ENCODE data around the gene USP26.
A peak's percentile ranks its signal among the peaks of the same experiment; 100 is the strongest.
"Not testable (repeated sequence)": the region's sequence is repeated elsewhere in the genome, so short reads cannot be mapped to it uniquely, and the experiment has no call there.

Gene USP26, protein sequence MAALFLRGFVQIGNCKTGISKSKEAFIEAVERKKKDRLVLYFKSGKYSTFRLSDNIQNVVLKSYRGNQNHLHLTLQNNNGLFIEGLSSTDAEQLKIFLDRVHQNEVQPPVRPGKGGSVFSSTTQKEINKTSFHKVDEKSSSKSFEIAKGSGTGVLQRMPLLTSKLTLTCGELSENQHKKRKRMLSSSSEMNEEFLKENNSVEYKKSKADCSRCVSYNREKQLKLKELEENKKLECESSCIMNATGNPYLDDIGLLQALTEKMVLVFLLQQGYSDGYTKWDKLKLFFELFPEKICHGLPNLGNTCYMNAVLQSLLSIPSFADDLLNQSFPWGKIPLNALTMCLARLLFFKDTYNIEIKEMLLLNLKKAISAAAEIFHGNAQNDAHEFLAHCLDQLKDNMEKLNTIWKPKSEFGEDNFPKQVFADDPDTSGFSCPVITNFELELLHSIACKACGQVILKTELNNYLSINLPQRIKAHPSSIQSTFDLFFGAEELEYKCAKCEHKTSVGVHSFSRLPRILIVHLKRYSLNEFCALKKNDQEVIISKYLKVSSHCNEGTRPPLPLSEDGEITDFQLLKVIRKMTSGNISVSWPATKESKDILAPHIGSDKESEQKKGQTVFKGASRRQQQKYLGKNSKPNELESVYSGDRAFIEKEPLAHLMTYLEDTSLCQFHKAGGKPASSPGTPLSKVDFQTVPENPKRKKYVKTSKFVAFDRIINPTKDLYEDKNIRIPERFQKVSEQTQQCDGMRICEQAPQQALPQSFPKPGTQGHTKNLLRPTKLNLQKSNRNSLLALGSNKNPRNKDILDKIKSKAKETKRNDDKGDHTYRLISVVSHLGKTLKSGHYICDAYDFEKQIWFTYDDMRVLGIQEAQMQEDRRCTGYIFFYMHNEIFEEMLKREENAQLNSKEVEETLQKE

GRCh38 chrX:133097031-133097430, at the start of gene USP26:
USP26 (minus strand) TSS chrX:133097109; CDS start chrX:133028220, 68,889 bp downstream.
- FAIRE-seq (no peak), DNase-seq (ENCODE audit: low spot score) (no peak)

DNA sequence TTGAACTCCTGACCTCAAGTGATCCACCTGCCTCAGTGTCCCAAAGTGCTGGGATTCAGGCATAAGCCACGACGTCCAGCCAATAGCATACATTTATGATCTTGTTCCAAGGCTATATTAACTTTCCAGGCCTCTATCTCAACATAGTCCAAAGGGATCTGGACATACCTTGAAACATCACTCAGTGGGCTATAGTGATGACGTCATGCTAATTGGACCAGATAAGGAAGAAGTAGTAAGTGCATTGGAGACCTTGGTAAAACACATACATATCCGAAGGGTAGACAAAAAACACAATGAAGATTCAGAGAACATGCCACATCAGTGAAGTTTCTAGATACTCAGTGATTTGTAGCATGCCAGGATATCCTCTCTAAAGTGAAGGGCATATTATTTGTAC, 37.4 kb upstream of the USP26 start:
- DNase-seq (ENCODE audit: low spot score) (no peak), FAIRE-seq (no peak)

- no peak for FAIRE-seq
- DNase-seq (ENCODE audit: low spot score) = no peak
These were observed 23.5 kb upstream of the USP26 start for GRCh38 chrX:133120406-133120805.

DNA sequence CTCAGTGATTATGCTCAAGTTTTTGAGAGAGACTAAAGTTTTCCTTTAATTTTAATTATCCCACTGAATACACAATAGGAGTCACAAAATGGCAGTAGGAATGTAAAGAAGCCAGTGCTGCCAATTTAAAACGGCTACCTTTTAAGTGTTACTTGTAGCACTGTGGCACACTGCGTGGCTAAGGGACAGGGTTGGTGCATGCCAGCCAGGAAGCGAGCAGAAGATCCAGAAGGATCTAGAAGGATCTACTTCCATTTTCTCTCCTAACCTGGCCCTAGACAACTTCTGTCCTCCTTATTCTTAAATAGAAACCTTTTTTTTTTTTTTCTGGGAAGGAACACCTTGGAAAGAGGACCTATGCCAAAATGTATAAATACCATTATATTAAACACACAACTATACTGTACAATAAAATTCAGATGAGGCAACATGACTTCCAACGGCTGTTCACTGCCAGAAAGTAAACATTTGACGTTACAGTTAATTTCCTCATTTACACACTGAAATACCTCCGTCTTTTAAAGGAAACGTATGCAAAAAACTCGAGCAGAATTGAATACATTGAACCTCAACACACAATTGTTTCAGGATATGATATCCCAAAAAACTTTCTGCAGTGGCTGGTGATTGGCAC, 2.7 kb downstream of the USP26 start:
- no peak for FAIRE-seq
- no peak for DNase-seq (ENCODE audit: low spot score)

DNA sequence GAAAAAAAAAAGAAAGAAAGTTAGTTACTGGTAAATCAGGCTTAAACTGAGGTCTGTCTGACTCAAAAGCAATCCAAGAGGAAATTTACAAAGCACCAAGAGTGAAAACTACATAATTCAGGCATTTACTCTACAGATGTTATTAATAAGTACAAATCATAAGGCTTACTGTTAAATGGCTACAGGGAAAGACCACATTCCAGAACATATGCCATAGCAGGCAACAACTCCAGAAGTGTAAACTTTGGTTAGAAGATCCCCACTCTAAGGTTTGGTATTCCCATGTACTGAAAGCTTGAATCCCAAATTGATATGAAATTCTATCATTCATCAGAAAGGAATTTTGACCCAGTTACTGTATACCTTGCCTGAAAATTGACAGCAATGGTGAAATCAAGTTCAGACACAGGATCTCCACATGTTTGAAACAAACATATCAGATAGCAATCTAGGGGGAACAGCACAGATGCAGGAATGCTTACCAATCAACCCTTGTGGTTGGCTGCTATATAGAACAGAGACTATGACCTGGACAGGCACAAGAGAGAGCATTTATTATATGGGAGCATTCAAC, 6.6 kb downstream of the USP26 start:
- no peak for DNase-seq (ENCODE audit: low spot score)

GRCh38 chrX:133089411-133089810, 7.5 kb downstream of the USP26 start:
- FAIRE-seq = no peak
- DNase-seq (ENCODE audit: low spot score) = no peak

More for the DNA sequence above, 6.6 kb downstream of the USP26 start:
- no peak for FAIRE-seq

GRCh38 chrX:133085785-133086184, 11.1 kb downstream of the USP26 start:
- peak; percentile 35 for FAIRE-seq
- peak; percentile 5 for DNase-seq (ENCODE audit: low spot score)

DNA sequence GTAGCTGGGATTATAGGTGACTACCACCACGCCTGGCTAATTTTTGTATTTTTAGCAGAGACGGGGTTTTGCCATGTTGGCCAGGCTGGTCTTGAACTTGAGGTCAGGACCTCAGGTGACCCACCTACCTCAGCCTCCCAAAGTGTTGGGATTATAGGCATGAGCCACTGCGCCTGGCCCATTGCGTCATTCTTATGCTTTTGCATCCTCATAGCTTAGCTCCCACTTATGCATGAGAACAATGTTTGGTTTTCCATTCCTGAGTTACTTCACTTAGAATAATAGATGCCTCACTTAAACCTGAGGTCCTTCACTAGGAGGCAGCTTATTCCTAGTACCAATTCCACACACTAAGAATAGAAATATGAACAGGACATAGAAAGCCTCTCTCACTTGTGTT, 11.9 kb downstream of the USP26 start:
- DNase-seq (ENCODE audit: low spot score); FAIRE-seq: not testable (repeated sequence)

DNA sequence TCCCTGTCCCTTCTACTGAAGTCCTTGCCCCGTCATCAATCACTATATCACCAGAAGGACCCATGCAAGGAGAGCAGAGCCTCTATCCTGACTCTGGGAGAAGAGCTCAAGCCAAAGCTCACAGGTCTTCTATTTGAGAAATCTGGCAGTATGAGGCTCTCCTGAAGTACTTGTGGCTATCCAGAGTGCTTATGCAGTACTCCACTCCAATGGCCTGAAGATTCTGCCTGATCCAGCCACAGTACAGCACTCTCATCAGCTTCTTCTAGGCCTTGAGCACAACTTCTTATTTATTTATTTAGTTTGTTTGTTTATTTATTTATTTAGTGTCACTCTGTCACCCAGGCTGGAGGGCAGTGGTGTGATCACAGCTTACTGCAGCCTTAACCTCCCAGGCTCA, 13.0 kb downstream of the USP26 start:
- DNase-seq (ENCODE audit: low spot score) (no peak), FAIRE-seq (no peak)

GRCh38 chrX:133081990-133082389, 14.9 kb downstream of the USP26 start:
- FAIRE-seq (no peak), DNase-seq (ENCODE audit: low spot score) (no peak)

GRCh38 chrX:133077856-133078255, 19.1 kb downstream of the USP26 start:
- not testable (repeated sequence) for FAIRE-seq; DNase-seq (ENCODE audit: low spot score)

- FAIRE-seq (no peak), DNase-seq (ENCODE audit: low spot score) (no peak)
These were observed 24.3 kb downstream of the USP26 start for GRCh38 chrX:133072566-133072965.

DNA sequence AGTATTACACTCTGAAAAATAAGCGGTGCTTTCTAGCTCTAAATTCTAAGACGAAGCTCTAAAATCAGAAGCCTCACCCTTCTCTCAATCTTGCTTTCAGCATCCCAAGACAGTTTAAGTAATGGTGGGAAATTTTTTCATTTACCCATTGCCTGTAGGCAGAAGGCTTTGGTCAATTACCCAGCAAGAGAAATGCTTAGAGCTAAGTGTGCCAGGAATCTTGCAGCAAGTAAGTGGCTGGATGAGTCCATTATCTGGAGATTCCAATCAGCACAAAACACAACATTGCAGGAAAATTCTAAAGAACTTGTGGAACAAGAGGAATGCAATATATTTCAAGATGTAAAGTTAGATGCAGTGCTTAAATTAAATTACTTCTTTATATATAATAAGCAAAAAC, 28.4 kb downstream of the USP26 start:
- DNase-seq (ENCODE audit: low spot score) (no peak), FAIRE-seq (no peak)

DNA sequence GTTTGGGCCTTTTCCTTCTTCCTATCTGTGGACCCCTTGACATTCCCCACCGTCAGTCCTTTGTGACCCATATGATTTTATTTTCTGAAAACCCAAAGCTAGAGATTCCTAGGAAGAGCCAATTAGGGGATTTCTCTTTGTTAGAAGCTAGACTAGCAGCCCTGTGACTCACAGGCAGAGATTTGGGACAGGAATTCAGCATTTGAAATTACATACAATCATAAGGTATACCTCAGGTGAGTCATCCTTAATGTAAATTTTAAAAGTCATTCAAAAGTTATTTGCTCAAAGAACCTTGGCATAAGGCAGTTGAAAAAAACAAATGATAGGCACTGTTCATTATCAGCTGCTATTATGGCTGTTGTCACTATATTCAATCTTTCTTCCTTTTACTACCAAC, 40.6 kb downstream of the USP26 start:
- DNase-seq (ENCODE audit: low spot score) (peak; percentile 8), FAIRE-seq (peak; percentile 77)

- FAIRE-seq (peak; percentile 66), DNase-seq (ENCODE audit: low spot score) (peak; percentile 10)
These were observed 42.0 kb downstream of the USP26 start for GRCh38 chrX:133054761-133055405.

DNA sequence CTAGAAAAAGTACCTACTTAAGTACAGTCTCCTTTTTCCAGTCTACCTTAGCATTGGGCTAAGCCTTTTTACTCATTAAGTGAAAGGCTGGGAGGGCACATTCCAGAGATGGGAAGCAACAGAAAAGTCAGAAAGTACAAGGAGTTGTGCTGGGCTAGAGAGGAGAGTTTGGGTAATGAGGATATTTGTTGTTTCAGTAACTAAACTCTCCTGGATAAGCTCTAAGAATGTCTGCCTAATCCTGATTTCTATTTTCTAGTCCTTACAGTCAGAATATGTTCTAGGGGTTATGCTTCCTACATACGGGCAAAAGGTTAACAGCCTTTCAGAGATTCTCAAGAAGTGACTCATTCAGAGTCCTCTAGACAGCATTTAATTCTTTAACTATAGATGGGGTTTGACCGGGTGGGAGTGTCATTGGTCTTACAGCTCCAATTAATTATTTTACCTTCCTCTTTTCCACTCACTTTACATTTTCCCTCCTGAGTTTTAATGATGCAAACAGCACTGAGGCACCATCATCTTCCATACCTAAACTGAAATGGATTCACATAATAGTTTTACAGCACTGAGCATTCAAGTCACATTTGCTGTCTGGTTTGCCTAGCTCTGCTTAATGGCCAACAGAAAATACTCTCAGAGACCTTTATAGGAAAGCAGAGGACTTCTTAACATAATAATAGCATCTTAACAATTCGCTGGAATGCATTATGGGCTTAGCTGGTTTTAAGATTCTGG, 42.9 kb downstream of the USP26 start:
- DNase-seq (ENCODE audit: low spot score) = peak; percentile 63
- FAIRE-seq = peak; percentile 90

GRCh38 chrX:133048751-133049150, 48.2 kb downstream of the USP26 start:
- DNase-seq (ENCODE audit: low spot score) (no peak), FAIRE-seq (no peak)

DNA sequence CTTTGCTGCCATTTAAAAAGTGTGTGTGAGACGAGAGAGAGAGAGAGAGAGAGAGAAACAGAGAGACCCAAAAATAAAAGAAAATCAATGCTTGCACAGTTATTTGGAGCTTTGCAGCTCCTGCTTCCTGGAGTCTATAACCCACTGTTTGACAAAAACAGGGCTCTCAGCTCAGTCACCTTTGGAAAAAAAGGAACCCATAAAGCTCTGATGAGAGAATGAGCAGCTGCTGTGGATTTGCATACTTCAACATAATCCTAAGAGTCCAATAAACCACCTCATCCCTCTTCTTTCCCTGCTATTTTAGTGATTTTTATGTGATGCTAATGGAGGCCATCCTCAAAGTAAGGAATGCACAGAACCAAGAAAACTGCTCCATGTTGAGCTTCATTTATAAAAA, 50.3 kb downstream of the USP26 start:
- FAIRE-seq (no peak), DNase-seq (ENCODE audit: low spot score) (no peak)

GRCh38 chrX:133045986-133046385, 50.9 kb downstream of the USP26 start:
- DNase-seq (ENCODE audit: low spot score) (no peak), FAIRE-seq (no peak)

DNA sequence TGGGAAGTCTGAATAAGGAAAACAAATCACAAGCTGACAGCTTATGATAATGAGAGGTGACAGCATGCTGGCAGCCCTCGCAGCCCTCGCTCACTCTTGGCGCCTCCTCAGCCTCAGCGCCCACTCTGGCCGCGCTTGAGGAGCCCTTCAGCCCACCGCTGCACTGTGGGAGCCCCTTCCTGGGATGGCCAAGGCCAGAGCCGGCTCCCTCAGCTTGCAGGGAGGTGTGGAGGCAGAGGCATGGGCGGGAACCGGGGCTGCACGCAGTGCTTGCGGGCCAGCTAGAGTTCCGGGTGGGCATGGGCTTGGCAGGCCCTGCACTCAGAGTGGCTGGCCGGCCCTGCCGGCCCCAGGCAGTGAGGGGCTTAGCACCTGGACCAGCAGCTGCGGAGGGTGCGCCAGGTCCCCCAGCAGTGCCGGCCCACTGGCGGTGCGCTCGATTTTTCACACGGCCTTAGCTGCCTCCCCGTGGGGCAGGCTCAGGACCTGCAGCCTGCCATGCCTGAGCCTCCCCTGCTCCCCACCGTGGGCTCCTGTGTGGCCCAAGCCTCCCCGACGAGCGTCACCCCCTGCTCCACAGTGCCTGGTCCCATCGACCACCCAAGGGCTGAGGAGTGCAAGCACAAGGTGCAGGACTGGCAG, 52.6 kb downstream of the USP26 start:
- DNase-seq (ENCODE audit: low spot score); FAIRE-seq: not testable (repeated sequence)
